ENCODE data around the gene PBRM1.

DNA sequence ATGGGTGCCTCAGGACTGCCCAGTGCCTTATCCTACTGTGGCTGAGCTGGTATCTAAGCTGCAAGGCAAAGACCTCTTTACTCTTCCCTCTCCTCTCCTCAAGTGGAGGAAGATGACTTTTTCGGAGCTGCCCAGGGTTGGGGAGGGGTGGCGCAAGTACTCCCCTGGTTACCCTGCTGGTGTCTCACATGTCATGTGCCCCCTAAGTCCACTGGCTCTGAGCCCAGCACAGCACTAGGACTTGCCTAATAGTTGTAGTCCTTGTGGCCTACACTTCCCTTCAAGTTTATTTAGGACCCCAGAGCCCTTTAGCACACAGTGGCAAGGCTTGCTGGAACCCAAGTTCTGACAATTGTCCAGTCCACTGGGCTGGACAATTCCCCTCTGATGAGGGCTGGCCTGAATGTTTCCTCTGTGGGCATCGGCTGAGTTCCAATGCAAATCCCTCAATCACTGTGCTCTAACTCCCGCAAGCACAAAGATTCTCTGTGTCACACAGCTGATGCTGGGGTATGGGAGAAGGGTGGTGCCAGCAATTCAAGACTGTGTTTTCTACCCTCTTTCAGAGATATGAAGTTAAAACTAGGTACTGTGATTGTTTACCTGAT, 89.0 kb downstream of the PBRM1 start:
- no peak for TF ChIP-seq CTCF (IDR thresholded peaks at IDR 0.05)
- TF ChIP-seq ZFX (IDR thresholded peaks at IDR 0.05; ENCODE audit: borderline replicate concordance) = no peak

Measured in 22Rv1 (cell line).